DND-41 (cell line): ENCODE data around the gene SPDYE4.

ENCODE experiments used
- EZH2 ChIP-seq: IDR thresholded peaks from 3 replicates; pipeline ENCODE4 v1.6.1; 2012; ENCODE audit warnings: borderline replicate concordance, low read depth, mild to moderate bottlenecking, moderate library complexity, low read length, inconsistent platforms; ENCODE audit not compliant: severe bottlenecking
- TF ChIP-seq, protein P1 (sequence below): IDR thresholded peaks from 2 replicates; pipeline ENCODE4 v1.5.1; 2012; ENCODE audit warnings: borderline replicate concordance, low read length, moderate library complexity, mild to moderate bottlenecking; ENCODE audit not compliant: poor library complexity, severe bottlenecking; ENCODE audit errors: extremely low read depth

DNA sequence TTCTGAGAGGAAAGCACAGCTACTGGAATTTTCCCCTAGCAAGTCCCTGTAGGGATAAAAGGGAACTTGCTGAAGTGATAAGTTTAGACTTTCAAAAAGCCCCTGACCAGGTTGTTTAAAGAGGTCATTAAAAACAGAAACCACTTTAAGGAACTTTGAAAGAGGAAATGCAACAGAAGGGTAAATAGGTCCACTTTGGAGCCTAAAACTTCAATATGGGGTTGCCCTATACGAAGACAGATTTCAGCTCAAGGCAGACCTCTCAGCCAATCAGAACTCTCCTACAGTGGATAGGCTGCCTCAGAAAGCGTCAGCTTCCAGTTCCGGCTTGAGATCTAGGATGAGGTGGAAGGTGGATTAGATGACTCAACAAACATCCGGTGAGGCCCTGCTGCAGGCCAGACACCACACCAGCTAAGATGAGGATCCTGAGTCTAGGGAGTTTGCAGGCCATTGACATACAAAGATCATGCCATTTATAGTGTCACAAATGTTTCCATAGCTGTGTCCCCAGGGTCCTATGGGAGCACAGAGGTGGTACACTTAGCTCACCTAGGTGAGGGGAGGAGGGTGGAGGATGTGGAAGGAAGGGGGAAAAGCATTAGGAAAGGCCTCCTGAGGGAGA, 48.7 kb upstream of the SPDYE4 start:
- TF ChIP-seq, protein P1, sequence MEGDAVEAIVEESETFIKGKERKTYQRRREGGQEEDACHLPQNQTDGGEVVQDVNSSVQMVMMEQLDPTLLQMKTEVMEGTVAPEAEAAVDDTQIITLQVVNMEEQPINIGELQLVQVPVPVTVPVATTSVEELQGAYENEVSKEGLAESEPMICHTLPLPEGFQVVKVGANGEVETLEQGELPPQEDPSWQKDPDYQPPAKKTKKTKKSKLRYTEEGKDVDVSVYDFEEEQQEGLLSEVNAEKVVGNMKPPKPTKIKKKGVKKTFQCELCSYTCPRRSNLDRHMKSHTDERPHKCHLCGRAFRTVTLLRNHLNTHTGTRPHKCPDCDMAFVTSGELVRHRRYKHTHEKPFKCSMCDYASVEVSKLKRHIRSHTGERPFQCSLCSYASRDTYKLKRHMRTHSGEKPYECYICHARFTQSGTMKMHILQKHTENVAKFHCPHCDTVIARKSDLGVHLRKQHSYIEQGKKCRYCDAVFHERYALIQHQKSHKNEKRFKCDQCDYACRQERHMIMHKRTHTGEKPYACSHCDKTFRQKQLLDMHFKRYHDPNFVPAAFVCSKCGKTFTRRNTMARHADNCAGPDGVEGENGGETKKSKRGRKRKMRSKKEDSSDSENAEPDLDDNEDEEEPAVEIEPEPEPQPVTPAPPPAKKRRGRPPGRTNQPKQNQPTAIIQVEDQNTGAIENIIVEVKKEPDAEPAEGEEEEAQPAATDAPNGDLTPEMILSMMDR, result no peak
- no peak for TF ChIP-seq EZH2
